Caco-2 (cell line): ENCODE data around the gene SGF29. TPM values are rescaled to one million over a fixed set of nuclear protein-coding genes. Genes with fewer than 3 reads are reported as not detected.
"Not testable (repeated sequence)": the region's sequence is repeated elsewhere in the genome, so short reads cannot be mapped to it uniquely, and the experiment has no call there.

Experiments
- BruUV-seq: library from RNA; stranded (reverse); fragments of 400-500 nt; replicated peaks from 2 replicates; lab custom pipeline; 2021; lab: Mats Ljungman, UMichigan
- CTCF ChIA-PET: fragments of 300-600 bp; sonication (Branson Sonifier 250); formaldehyde crosslinking; loops from one replicate; lab custom pipeline; 2022; ENCODE audit warnings: antibody characterized with exemption; lab: Charles Lee
- POLR2A ChIA-PET: fragments of 300-600 bp; sonication (Branson Sonifier 250); formaldehyde crosslinking; loops from one replicate; lab custom pipeline; 2022; ENCODE audit warnings: antibody characterized with exemption; lab: Charles Lee
- DNase-seq, 2 experiments: peaks; one replicate each; pipeline versions ENCODE4 v3.0.0 to v3.0.0-alpha.2; 2020 to 2022
- H3K27me3 ChIP-seq: replicated peaks from 2 replicates; pipeline ENCODE4 v1.6.0; 2011; ENCODE audit warnings: low read length; ENCODE audit not compliant: control insufficient read depth, insufficient read depth
- H3K36me3 ChIP-seq: 2 replicates; pipeline ENCODE4 v1.5.1; 2011; ENCODE audit warnings: low read length; ENCODE audit not compliant: control insufficient read depth, insufficient read depth
- H3K4me1 ChIP-seq: fragments of 250-450 bp; sonication (Bioruptor Pico); 2 replicates; pipeline ENCODE4 v1.5.1; 2020; ENCODE audit warnings: mild to moderate bottlenecking
- H3K4me3 ChIP-seq: 2 replicates; pipeline ENCODE4 v1.5.1; 2011; ENCODE audit warnings: low read depth, mild to moderate bottlenecking, control low read depth, low read length
- H3K9me3 ChIP-seq: fragments of 250-450 bp; sonication (Bioruptor Pico); 2 replicates; pipeline ENCODE4 v1.5.1; 2020; ENCODE audit warnings: mild to moderate bottlenecking, moderate library complexity
- H3K27ac Mint-ChIP-seq: one replicate; pipeline ENCODE4 v1.8.0; 2022; ENCODE audit warnings: mixed read lengths; ENCODE audit not compliant: unreplicated experiment
- H3K27me3 Mint-ChIP-seq: one replicate; pipeline ENCODE4 v1.8.0; 2022; ENCODE audit warnings: mixed read lengths; ENCODE audit not compliant: insufficient read depth, unreplicated experiment
- H3K36me3 Mint-ChIP-seq: one replicate; pipeline ENCODE4 v1.8.0; 2022; ENCODE audit warnings: mild to moderate bottlenecking, mixed read lengths; ENCODE audit not compliant: insufficient read depth, unreplicated experiment
- H3K4me1 Mint-ChIP-seq: one replicate; pipeline ENCODE4 v1.8.0; 2022; ENCODE audit warnings: low read depth, mixed read lengths; ENCODE audit not compliant: unreplicated experiment
- H3K4me3 Mint-ChIP-seq: one replicate; pipeline ENCODE4 v1.8.0; 2022; ENCODE audit warnings: mild to moderate bottlenecking, moderate library complexity, mixed read lengths; ENCODE audit not compliant: unreplicated experiment
- H3K9me3 Mint-ChIP-seq: one replicate; pipeline ENCODE4 v1.8.0; 2022; ENCODE audit warnings: mixed read lengths; ENCODE audit not compliant: unreplicated experiment
- intact Hi-C: fragments of 100-400 bp; cut with micrococcal nuclease; formaldehyde crosslinking; loops from one replicate; pipeline ENCODE4 v1.10.0; 2022; ENCODE audit not compliant: unreplicated experiment
- total RNA-seq: library from RNA; stranded (reverse); gene quantifications from 2 replicates; pipeline ENCODE4 v1.2.3, GENCODE V29; 2022
- TF ChIP-seq, protein P1 (sequence below), 2 experiments: fragments of 200-600 bp in 1 of 2; IDR thresholded peaks; 1 replicate in 1 of 2; 2 replicates in 1 of 2; pipeline versions ENCODE4 v1.5.1 to v1.8.0; 2011 to 2022; ENCODE audit warnings: antibody characterized with exemption in 1 of 2, control low read depth in 1 of 2, inconsistent platforms in 1 of 2, low read depth in 1 of 2, low read length in 1 of 2, mild to moderate bottlenecking in 1 of 2, moderate library complexity in 1 of 2; ENCODE audit not compliant: insufficient read depth in 1 of 2, severe bottlenecking in 1 of 2, unreplicated experiment in 1 of 2

Gene SGF29
- total RNA-seq, 1 experiment from 2014 or later = 29.8 TPM

DNA sequence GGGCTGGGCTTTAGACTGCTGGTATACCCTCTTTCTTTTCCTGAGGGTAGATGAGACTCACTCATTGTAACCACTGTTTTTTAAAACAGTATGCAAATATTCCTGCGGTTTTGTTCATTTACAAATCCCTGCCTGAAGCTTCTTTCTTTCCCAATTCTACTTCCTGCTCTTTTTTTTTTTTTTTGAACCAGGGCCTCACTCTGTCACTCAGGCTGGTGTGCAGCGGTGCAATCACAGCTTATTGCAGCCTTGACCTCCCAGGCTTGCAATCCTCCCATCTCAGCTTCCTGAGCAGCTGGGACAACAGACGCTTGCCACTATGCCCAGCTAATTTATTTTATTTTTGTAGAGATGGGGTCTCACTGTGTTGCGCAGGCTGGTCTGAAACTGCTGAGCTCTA lies 64.2 kb downstream of the SGF29 start:
- no peaks in the 10 kb centered on the region for H3K9me3 ChIP-seq
- peaks cover 7% of the 10 kb centered on the region; the same call in 1 of the 2 replicates for H3K4me1 ChIP-seq
- Mint-ChIP-seq H3K27ac (no peak overlapping the region), H3K36me3 (peaks cover 12% of the 10 kb centered on the region), H3K27me3 (no peaks in the 10 kb centered on the region), H3K9me3 (no peaks in the 10 kb centered on the region), H3K4me3 (no peak overlapping the region), H3K4me1 (peaks cover 12% of the 10 kb centered on the region)
- BruUV-seq = no TSS peak
- H3K36me3 ChIP-seq = no peaks in the 10 kb centered on the region
- CTCF ChIA-PET = interaction anchor here (0.6 kb wide), 1 partner anchor 44 kb away, joined by 6 read pairs; no protein-coding TSS in a partner anchor
- intact Hi-C loops = no loop called here
- TF ChIP-seq, protein P1, sequence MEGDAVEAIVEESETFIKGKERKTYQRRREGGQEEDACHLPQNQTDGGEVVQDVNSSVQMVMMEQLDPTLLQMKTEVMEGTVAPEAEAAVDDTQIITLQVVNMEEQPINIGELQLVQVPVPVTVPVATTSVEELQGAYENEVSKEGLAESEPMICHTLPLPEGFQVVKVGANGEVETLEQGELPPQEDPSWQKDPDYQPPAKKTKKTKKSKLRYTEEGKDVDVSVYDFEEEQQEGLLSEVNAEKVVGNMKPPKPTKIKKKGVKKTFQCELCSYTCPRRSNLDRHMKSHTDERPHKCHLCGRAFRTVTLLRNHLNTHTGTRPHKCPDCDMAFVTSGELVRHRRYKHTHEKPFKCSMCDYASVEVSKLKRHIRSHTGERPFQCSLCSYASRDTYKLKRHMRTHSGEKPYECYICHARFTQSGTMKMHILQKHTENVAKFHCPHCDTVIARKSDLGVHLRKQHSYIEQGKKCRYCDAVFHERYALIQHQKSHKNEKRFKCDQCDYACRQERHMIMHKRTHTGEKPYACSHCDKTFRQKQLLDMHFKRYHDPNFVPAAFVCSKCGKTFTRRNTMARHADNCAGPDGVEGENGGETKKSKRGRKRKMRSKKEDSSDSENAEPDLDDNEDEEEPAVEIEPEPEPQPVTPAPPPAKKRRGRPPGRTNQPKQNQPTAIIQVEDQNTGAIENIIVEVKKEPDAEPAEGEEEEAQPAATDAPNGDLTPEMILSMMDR (IDR thresholded peaks at IDR 0.05; ENCODE audit: insufficient read depth in 1 of 2, low read depth in 1 of 2, low read length in 1 of 2, severe bottlenecking in 1 of 2, unreplicated experiment in 1 of 2) = no peak
- no peaks in the 10 kb centered on the region for H3K27me3 ChIP-seq
- POLR2A ChIA-PET = no interaction called here
- DNase-seq = no peak
- no peak overlapping the region for H3K4me3 ChIP-seq

DNA sequence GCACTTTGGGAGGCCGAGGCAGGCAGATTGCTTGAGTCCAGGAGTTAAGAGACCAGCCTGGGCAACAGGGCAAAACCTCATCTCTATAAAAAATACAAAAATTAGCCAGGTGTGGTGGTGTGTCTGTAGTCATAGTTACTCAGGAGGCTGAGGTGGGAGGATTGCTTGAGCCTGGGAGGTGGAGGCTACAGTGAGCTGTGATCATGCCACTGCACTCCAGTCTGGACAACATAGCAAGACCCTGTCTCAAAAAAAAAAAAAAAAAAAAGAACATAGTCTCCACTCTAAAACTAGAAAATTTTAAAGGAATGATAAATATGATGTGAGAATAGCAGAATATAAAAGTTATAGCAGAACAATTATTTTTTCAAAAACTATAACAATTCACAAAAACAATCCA lies 66.6 kb downstream of the SGF29 start:
- H3K36me3 ChIP-seq, DNase-seq, H3K4me3 Mint-ChIP-seq, intact Hi-C loops, H3K27me3 Mint-ChIP-seq, H3K27me3 ChIP-seq, POLR2A ChIA-PET, H3K27ac Mint-ChIP-seq, H3K9me3 Mint-ChIP-seq, BruUV-seq, H3K4me3 ChIP-seq, CTCF ChIA-PET, H3K4me1 ChIP-seq, H3K9me3 ChIP-seq: not testable (repeated sequence)
- Mint-ChIP-seq H3K36me3 (peaks cover 12% of the 10 kb centered on the region), H3K4me1 (peaks cover 12% of the 10 kb centered on the region)

DNA sequence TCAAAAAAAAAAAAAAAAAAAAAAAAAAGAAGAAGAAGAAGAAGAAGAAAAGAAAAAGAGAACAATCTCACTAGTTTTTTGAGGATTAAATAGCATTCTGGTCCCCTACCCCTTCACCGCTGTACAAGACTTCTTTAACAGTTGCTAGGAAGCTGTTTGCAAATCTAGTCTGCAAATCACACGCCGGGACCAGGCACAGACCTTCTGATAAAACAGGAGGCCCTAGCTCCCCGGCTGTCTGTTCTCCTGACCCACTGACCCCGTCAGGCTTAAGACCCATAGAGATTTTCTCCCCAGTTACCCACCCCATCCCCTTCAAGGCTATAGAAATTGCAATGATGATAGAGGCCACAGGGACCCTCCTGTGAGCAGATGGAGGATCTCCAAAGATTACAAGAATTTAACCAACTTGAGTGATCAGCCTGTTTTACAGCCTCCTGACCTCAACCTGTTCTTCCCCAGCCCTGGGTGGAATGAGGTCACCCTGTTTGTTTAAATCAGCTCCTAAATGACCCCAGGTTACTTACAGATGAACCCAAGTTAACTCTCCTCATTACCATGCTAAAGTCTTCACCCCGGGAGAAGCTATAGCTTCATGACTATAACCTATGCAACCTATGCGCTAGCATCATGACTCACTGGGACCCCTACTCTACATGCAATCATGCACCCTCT lies 67.9 kb downstream of the SGF29 start:
- no peaks in the 10 kb centered on the region for H3K36me3 ChIP-seq
- H3K27me3 Mint-ChIP-seq = no peaks in the 10 kb centered on the region
- H3K27ac Mint-ChIP-seq = peak overlapping the region; percentile 84
- CTCF ChIA-PET = no interaction called here
- H3K9me3 ChIP-seq = no peaks in the 10 kb centered on the region
- H3K27me3 ChIP-seq = no peaks in the 10 kb centered on the region
- peaks cover 12% of the 10 kb centered on the region for H3K4me1 Mint-ChIP-seq
- H3K4me3 Mint-ChIP-seq = peak overlapping the region; percentile 81
- no peak overlapping the region; the same call in 1 of the 2 replicates for H3K4me3 ChIP-seq
- no TSS peak for BruUV-seq
- H3K36me3 Mint-ChIP-seq = peaks cover 12% of the 10 kb centered on the region
- H3K4me1 ChIP-seq = peaks cover 7% of the 10 kb centered on the region; the same call in 1 of the 2 replicates
- H3K9me3 Mint-ChIP-seq = no peaks in the 10 kb centered on the region
- POLR2A ChIA-PET = no interaction called here
- intact Hi-C loops = no loop called here
- TF ChIP-seq, protein P1 (IDR thresholded peaks at IDR 0.05; ENCODE audit: insufficient read depth in 1 of 2, low read depth in 1 of 2, low read length in 1 of 2, severe bottlenecking in 1 of 2, unreplicated experiment in 1 of 2) = no peak
- peak in 1 of 2 experiments; percentile 43 for DNase-seq

DNA sequence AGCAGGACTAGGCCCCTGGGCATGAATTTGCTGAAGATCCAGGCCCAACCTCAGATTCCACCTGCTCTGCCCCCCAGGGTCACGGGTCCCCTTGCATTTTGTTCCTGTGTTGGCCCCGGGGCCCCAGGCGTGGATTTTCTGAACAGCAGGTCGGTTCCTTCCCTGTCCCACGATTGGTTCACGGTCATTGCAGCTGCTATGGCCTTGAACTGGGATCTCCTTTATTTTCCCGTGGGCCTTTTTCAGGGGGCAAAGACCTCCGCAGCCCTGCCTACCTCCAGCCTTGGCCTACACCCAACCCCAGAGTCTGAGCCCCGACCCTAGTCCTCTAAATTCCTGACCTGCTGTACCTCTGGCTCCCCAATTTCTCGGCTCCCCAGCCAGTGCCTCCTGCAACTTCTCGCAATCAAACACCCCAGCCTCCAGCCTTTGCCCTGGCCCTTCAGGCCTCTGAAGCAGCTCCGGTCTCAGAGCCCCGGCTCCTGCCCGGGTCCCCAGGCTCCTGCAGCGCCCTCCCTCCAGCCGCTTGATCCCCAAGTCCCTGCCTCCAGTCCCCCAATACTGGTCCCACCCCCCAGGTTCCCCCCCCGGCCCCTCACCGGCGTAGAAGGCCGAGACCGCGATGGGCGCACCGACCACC lies 68.9 kb downstream of the SGF29 start:
- BruUV-seq, H3K27me3 ChIP-seq, intact Hi-C loops, H3K4me1 ChIP-seq, H3K9me3 ChIP-seq, CTCF ChIA-PET, H3K27me3 Mint-ChIP-seq, H3K36me3 ChIP-seq, POLR2A ChIA-PET, DNase-seq, H3K9me3 Mint-ChIP-seq: not testable (repeated sequence)
- peak overlapping the region; percentile 96 for H3K4me3 ChIP-seq
- Mint-ChIP-seq H3K36me3 (peaks cover 12% of the 10 kb centered on the region), H3K27ac (peak overlapping the region; percentile 84), H3K4me3 (peak overlapping the region; percentile 81), H3K4me1 (peaks cover 12% of the 10 kb centered on the region)
